Tibial nerve (tissue), 3 donors: ENCODE results near the gene NCK2.

Experiments
- CTCF ChIP-seq, 5 experiments: fragments of 200-600 bp in 3 of 5; fragments of 450-650 bp in 2 of 5; sonication (generic) in 3 of 5; IDR thresholded peaks; one replicate each; pipeline ENCODE4 v1.5.1; 2016 to 2019; ENCODE audit warnings: antibody characterized with exemption in 5 of 5, mild to moderate bottlenecking in 3 of 5, moderate library complexity in 2 of 5
- POLR2A ChIP-seq, 2 donors: fragments of 450-650 bp; IDR thresholded peaks; one replicate each; pipeline ENCODE4 v1.6.1; 2017; ENCODE audit warnings: antibody characterized with exemption in 2 of 2, mild to moderate bottlenecking in 2 of 2, moderate library complexity in 2 of 2

GRCh38 chr2:105814291-105814940 is 69.7 kb downstream of the NCK2 start:
- TF ChIP-seq CTCF (IDR thresholded peaks at IDR 0.05): no peak
- no peak for TF ChIP-seq POLR2A (IDR thresholded peaks at IDR 0.05)
